HCT116 (cell line): Measurements from ENCODE around the gene HELZ2. TPM values are rescaled to one million over a fixed set of nuclear protein-coding genes. Genes with fewer than 3 reads are reported as not detected.

Experiments used
- ATAC-seq: fragments of 200-7000 bp; cut with Tn5 transposase; 2 replicates; pipeline ENCODE4 v1.9.1; 2020; ENCODE audit warnings: mild to moderate bottlenecking, moderate library complexity
- BruUV-seq: library from RNA; stranded (reverse); fragments of 400-500 nt; replicated peaks from 2 replicates; lab custom pipeline; 2021; lab: Mats Ljungman, UMichigan
- CTCF ChIA-PET: fragments of 300-600 bp; sonication (Branson Sonifier 250); formaldehyde crosslinking; loops from one replicate; lab custom pipeline; 2021; ENCODE audit warnings: antibody characterized with exemption; lab: Charles Lee
- POLR2A ChIA-PET: fragments of 300-600, 350-600 bp; sonication (Branson Sonifier 250); formaldehyde crosslinking; loops from one replicate; lab custom pipeline; 2021; ENCODE audit warnings: antibody characterized with exemption; lab: Charles Lee
- RAD21 ChIA-PET, 2 experiments: fragments of 300-600 bp; sonication (Branson Sonifier 250); formaldehyde crosslinking; loops; one replicate each; lab custom pipeline; 2023; ENCODE audit warnings: low total read pairs in 2 of 2; ENCODE audit not compliant: uncharacterized antibody in 2 of 2, unreplicated experiment in 2 of 2, low non-redundant PET in 1 of 2; lab: Charles Lee
- DNase-seq: peaks from one replicate; pipeline ENCODE4 v3.0.0-alpha.2; 2010; ENCODE audit warnings: low read depth, low spot score
- H2AFZ ChIP-seq: fragments of 200-600 bp; shearing (Covaris generic), sonication (generic); 2 replicates; pipeline ENCODE4 v1.6.1; 2017; ENCODE audit warnings: low read depth, mixed run types, mixed read lengths, antibody characterized with exemption, low read length; ENCODE audit not compliant: poor library complexity, severe bottlenecking
- H3K27ac ChIP-seq: 2 replicates; pipeline ENCODE4 v1.5.1; 2012; ENCODE audit warnings: low read depth, low read length
- H3K27me3 ChIP-seq: fragments of 200-600 bp; sonication (generic); 2 replicates; pipeline ENCODE4 v1.6.1; 2016; ENCODE audit warnings: mixed run types, low read length, mixed read lengths; ENCODE audit not compliant: insufficient read depth
- H3K36me3 ChIP-seq, 2 experiments: fragments of 200-500 bp in 1 of 2; fragments of 200-600 bp in 1 of 2; sonication (Bioruptor generic) in 1 of 2; sonication (generic) in 1 of 2; 2 replicates each; pipeline versions ENCODE4 v1.5.1 to v1.6.1; 2014 to 2016; ENCODE audit warnings: low read length in 2 of 2, inconsistent platforms in 1 of 2, mixed read lengths in 1 of 2, mixed run types in 1 of 2; ENCODE audit not compliant: insufficient read depth in 2 of 2, control insufficient read depth in 1 of 2
- H3K4me1 ChIP-seq, 2 experiments: fragments of 200-600 bp in 1 of 2; sonication (generic) in 1 of 2; 2 replicates each; pipeline versions ENCODE4 v1.5.1 to v1.6.1; 2012 to 2017; ENCODE audit warnings: low read length in 2 of 2, inconsistent platforms in 1 of 2, mild to moderate bottlenecking in 1 of 2, mixed read lengths in 1 of 2, mixed run types in 1 of 2, moderate library complexity in 1 of 2; ENCODE audit not compliant: insufficient read depth in 2 of 2, control insufficient read depth in 1 of 2
- H3K4me2 ChIP-seq: fragments of 200-600 bp; sonication (generic); 2 replicates; pipeline ENCODE4 v1.6.1; 2017; ENCODE audit warnings: mixed run types, low read length, mixed read lengths
- H3K4me3 ChIP-seq, 2 experiments: fragments of 200-600 bp in 1 of 2; sonication (generic) in 1 of 2; replicated peaks in 1 of 2; 2 replicates each; pipeline ENCODE4 v1.5.1; 2011 to 2016; ENCODE audit warnings: low read length in 2 of 2, control low read depth in 1 of 2, low read depth in 1 of 2, mild to moderate bottlenecking in 1 of 2, mixed read lengths in 1 of 2, mixed run types in 1 of 2
- H3K79me2 ChIP-seq: fragments of 200-600 bp; sonication (generic); 2 replicates; pipeline ENCODE4 v1.6.1; 2017; ENCODE audit warnings: mild to moderate bottlenecking, mixed run types, low read length, moderate library complexity, mixed read lengths; ENCODE audit not compliant: insufficient read depth
- H3K9ac ChIP-seq: fragments of 200-600 bp; sonication (generic); 2 replicates; pipeline ENCODE4 v1.6.1; 2016; ENCODE audit warnings: low read length, mixed read lengths
- H3K9me2 ChIP-seq: fragments of 200-600 bp; sonication (generic), shearing (Covaris generic); 2 replicates; pipeline ENCODE4 v1.6.1; 2017; ENCODE audit warnings: mixed run types, mild to moderate bottlenecking, moderate library complexity; ENCODE audit not compliant: insufficient read depth
- H3K9me3 ChIP-seq, 2 experiments: fragments of 200-500 bp in 1 of 2; fragments of 200-600 bp in 1 of 2; sonication (Bioruptor generic) in 1 of 2; sonication (generic) in 1 of 2; 2 replicates each; pipeline ENCODE4 v1.6.1; 2014 to 2017; ENCODE audit warnings: low read length in 2 of 2, mixed read lengths in 2 of 2, inconsistent platforms in 1 of 2, low read depth in 1 of 2, mild to moderate bottlenecking in 1 of 2, mixed run types in 1 of 2, moderate library complexity in 1 of 2; ENCODE audit not compliant: control insufficient read depth in 1 of 2, insufficient read depth in 1 of 2
- H4K20me1 ChIP-seq: fragments of 200-600 bp; sonication (generic), shearing (Covaris generic); 2 replicates; pipeline ENCODE4 v1.6.1; 2017; ENCODE audit warnings: mixed run types, mild to moderate bottlenecking, moderate library complexity; ENCODE audit not compliant: insufficient read depth
- CBX3 ChIP-seq: IDR thresholded peaks from 2 replicates; pipeline ENCODE4 v1.6.1; 2012; ENCODE audit warnings: low read depth
- EGR1 ChIP-seq: IDR thresholded peaks from 2 replicates; pipeline ENCODE4 v1.6.1; 2012; ENCODE audit warnings: low read depth
- ELF1 ChIP-seq: IDR thresholded peaks from 2 replicates; pipeline ENCODE4 v1.6.1; 2012; ENCODE audit warnings: low read depth, borderline replicate concordance
- EZH2 ChIP-seq: fragments of 200-600 bp; sonication (generic); IDR thresholded peaks from 2 replicates; pipeline ENCODE4 v1.6.1; 2017; ENCODE audit warnings: antibody characterized with exemption, mixed run types
- FOSL1 ChIP-seq: IDR thresholded peaks from 2 replicates; pipeline ENCODE4 v1.6.1; 2012; ENCODE audit warnings: low read depth
- JUND ChIP-seq: IDR thresholded peaks from 2 replicates; pipeline ENCODE4 v1.6.1; 2012
- POLR2A ChIP-seq: IDR thresholded peaks from 2 replicates; pipeline ENCODE4 v1.7.0; 2011; ENCODE audit warnings: borderline replicate concordance; ENCODE audit not compliant: insufficient read depth, insufficient read length; ENCODE audit errors: extremely low read depth
- POLR2AphosphoS5 ChIP-seq: IDR thresholded peaks from 2 replicates; pipeline ENCODE4 v1.6.1; 2011; ENCODE audit warnings: mild to moderate bottlenecking, low read depth, low read length, moderate library complexity
- RAD21 ChIP-seq: IDR thresholded peaks from 2 replicates; pipeline ENCODE4 v1.6.1; 2012; ENCODE audit warnings: low read depth, mild to moderate bottlenecking
- SRF ChIP-seq: IDR thresholded peaks from 2 replicates; pipeline ENCODE4 v1.6.1; 2012; ENCODE audit warnings: low read depth
- ZFX ChIP-seq: fragments of 450-650 bp; IDR thresholded peaks from 2 replicates; pipeline ENCODE4 v1.6.1; 2017
- ZNF274 ChIP-seq: fragments of 200-500 bp; sonication (Bioruptor generic); IDR thresholded peaks from 2 replicates; pipeline ENCODE4 v1.6.1; 2014; ENCODE audit warnings: mild to moderate bottlenecking, low read depth, low read length, inconsistent platforms
- intact Hi-C: fragments of 100-400 bp; cut with micrococcal nuclease; formaldehyde crosslinking; loops from 2 replicates; pipeline ENCODE4 v1.10.0; 2022
- total RNA-seq: library from RNA; stranded (reverse); gene quantifications from one replicate; pipeline ENCODE4 v1.2.1, GENCODE V29; 2021; ENCODE audit not compliant: unreplicated experiment
- TF ChIP-seq, protein P1 (sequence below): IDR thresholded peaks from 2 replicates; pipeline ENCODE4 v1.6.1; 2012; ENCODE audit warnings: low read depth
- TF ChIP-seq, protein P2 (sequence below): IDR thresholded peaks from 2 replicates; pipeline ENCODE4 v1.6.1; 2012

Gene HELZ2
- total RNA-seq, 1 experiment from 2014 or later, result 44.0 TPM

DNA sequence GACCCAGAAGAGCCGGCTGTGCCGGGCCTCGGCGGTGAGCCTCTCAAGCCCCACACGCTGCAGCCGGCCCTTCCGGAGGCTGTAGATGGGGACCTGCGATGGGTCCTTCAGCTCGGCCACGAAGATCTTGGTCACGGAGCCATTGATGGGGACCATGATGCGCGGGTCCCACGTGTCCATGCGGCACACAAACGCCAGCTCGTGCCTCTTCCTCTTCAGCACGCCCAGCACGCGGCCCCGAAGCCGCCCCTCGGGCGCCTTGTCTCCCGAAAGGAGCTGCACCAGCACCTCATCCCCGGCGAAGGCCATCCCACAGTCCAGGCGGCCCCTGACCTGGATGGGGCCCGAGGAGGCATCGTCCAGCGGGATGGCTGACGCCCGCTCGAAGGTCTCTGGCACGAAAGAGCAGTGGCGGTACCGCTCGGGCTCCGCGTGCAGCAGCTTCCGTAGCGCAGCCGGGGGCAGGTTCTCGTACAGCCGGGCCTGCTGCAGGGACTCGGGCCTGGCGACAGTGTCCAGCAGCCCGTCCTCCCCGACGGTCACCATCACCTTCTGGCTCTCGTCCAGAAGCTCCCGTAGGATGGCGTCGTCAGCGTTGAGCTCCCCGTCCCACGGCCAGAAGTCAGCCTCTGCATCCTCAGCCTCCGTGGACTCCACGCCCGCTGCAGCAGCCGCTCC, 8.9 kb downstream of the HELZ2 start (continued):
- TF ChIP-seq, protein P1, sequence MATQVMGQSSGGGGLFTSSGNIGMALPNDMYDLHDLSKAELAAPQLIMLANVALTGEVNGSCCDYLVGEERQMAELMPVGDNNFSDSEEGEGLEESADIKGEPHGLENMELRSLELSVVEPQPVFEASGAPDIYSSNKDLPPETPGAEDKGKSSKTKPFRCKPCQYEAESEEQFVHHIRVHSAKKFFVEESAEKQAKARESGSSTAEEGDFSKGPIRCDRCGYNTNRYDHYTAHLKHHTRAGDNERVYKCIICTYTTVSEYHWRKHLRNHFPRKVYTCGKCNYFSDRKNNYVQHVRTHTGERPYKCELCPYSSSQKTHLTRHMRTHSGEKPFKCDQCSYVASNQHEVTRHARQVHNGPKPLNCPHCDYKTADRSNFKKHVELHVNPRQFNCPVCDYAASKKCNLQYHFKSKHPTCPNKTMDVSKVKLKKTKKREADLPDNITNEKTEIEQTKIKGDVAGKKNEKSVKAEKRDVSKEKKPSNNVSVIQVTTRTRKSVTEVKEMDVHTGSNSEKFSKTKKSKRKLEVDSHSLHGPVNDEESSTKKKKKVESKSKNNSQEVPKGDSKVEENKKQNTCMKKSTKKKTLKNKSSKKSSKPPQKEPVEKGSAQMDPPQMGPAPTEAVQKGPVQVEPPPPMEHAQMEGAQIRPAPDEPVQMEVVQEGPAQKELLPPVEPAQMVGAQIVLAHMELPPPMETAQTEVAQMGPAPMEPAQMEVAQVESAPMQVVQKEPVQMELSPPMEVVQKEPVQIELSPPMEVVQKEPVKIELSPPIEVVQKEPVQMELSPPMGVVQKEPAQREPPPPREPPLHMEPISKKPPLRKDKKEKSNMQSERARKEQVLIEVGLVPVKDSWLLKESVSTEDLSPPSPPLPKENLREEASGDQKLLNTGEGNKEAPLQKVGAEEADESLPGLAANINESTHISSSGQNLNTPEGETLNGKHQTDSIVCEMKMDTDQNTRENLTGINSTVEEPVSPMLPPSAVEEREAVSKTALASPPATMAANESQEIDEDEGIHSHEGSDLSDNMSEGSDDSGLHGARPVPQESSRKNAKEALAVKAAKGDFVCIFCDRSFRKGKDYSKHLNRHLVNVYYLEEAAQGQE, result no peak
- no peak for TF ChIP-seq POLR2A
- TF ChIP-seq POLR2AphosphoS5, result no peak
- TF ChIP-seq RAD21, result no peak
- TF ChIP-seq, protein P2, sequence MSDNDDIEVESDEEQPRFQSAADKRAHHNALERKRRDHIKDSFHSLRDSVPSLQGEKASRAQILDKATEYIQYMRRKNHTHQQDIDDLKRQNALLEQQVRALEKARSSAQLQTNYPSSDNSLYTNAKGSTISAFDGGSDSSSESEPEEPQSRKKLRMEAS, result no peak
- TF ChIP-seq JUND, result no peak
- TF ChIP-seq ZFX, result no peak
- no peak for TF ChIP-seq CBX3
- TF ChIP-seq, all 23 proteins: peak for 0

DNA sequence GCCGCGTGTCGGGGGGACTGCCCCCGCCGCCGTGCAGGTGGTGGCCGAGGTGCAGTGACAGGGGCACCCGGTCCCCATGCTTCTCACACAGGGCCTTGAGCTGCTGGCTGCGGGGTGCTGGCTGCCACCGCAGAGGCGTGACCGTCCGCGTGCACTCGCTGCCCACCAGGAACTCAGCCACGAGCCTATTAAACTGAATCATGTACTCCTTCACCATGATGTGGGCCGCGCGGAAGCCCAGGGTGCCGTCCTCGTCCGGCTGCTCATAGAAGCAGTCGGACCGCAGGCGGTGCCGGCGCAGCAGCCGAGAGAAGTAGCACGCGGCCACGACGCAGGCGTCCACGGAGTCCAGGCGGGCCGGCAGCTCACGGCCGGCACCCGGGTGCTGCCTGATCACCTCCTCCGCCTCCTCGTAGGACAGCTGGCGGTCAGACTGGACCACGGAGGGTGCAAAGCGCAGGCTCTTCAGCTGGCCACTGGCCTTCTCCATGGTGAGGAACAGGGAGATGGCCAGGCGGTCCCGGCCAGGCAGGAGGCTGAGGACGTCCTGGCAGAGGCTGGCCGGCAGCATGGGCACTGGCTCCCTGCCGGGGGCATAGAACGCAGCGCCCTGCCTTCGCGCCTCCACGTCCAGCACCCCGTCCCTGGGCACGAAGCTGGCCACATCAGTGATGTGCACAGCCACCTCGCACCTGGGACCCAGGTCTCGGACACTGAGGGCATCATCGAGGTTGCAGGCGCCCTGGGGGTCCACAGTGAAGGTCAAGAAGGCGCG, 9.8 kb downstream of the HELZ2 start:
- Histone ChIP-seq H3K36me3 (no peaks in the 10 kb centered on the region; a peak in 3 of 4 replicates), H3K4me2 (no peak overlapping the region), H3K9me3 (no peaks in the 10 kb centered on the region), H3K27ac (no peak overlapping the region), H3K4me3 (no peak overlapping the region), H3K9me2 (no peaks in the 10 kb centered on the region), H2AFZ (no peak overlapping the region), H3K9ac (no peak overlapping the region), H3K79me2 (no peaks in the 10 kb centered on the region), H3K27me3 (no peaks in the 10 kb centered on the region), H4K20me1 (no peaks in the 10 kb centered on the region), H3K4me1 (no peaks in the 10 kb centered on the region)
- ChIA-PET RAD21 (no interaction called here), CTCF (no interaction called here), POLR2A (no interaction called here)
- ATAC-seq (no peak), DNase-seq (no peak)
- no TSS peak for BruUV-seq
- TF ChIP-seq POLR2AphosphoS5 (no peak), FOSL1 (no peak), EZH2 (no peak), JUND (no peak), SRF (no peak), ELF1 (no peak), EGR1 (no peak), RAD21 (no peak), ZNF274 (no peak), CBX3 (no peak)
- TF ChIP-seq, protein P1, result no peak
- intact Hi-C loops, result no loop called here
